Psoas muscle (tissue), 8 donors: Measurements from ENCODE around the gene RUNX2. TPM values are rescaled to one million over a fixed set of nuclear protein-coding genes. Genes with fewer than 3 reads are reported as not detected.

ENCODE experiments used
- ATAC-seq, 4 donors: fragments of 200-7000 bp; cut with Tn5 transposase; one replicate each; pipeline ENCODE4 v1.9.1; 2020; ENCODE audit warnings: moderate library complexity in 3 of 4, mild to moderate bottlenecking in 2 of 4
- DNase-seq, 2 donors: peaks; one replicate each; pipeline ENCODE4 v3.0.0-alpha.2; 2020
- H3K27ac ChIP-seq: fragments of 200-600 bp; one replicate; pipeline ENCODE4 v1.8.0; 2022
- H3K27me3 ChIP-seq, 3 donors: fragments of 200-600 bp in 1 of 3; one replicate each; pipeline versions ENCODE4 v1.6.1 to v1.8.0; 2013 to 2022; ENCODE audit warnings: low read length in 2 of 3, mild to moderate bottlenecking in 2 of 3, moderate library complexity in 1 of 3; ENCODE audit not compliant: insufficient read depth in 3 of 3
- H3K36me3 ChIP-seq, 2 donors: fragments of 200-600 bp in 1 of 2; one replicate each; pipeline versions ENCODE4 v1.6.1 to v1.8.0; 2013 to 2022; ENCODE audit warnings: low read depth in 1 of 2, mild to moderate bottlenecking in 1 of 2, moderate library complexity in 1 of 2; ENCODE audit not compliant: insufficient read depth in 1 of 2
- H3K4me1 ChIP-seq: fragments of 200-600 bp; one replicate; pipeline ENCODE4 v1.8.0; 2022
- H3K4me3 ChIP-seq: fragments of 200-600 bp; one replicate; pipeline ENCODE4 v1.8.0; 2022; ENCODE audit warnings: mild to moderate bottlenecking
- H3K9me3 ChIP-seq: fragments of 200-600 bp; one replicate; pipeline ENCODE4 v1.8.0; 2022
- CTCF ChIP-seq: fragments of 200-600 bp; IDR thresholded peaks from one replicate; pipeline ENCODE4 v1.8.0; 2022; ENCODE audit warnings: antibody characterized with exemption
- WGBS, 3 donors: extraction: QIAGEN DNeasy Blood & Tissue Kit; methylation state at CpG; one replicate each; pipeline versions ENCODE4 v1.1.6 to v1.1.7; 2013; 5-methylcytosine and 5-hydroxymethylcytosine counted together
- intact Hi-C, 2 donors: fragments of 100-400 bp; cut with DNase I; formaldehyde crosslinking; loops; one replicate each; pipeline versions ENCODE4 v1.11.0 to v1.14.2; 2022
- polyA plus RNA-seq, 3 donors: library from polyadenylated mRNA; stranded (reverse); fragments of 200-250 nt; gene quantifications; one replicate each; pipeline ENCODE4 v1.2.3, GENCODE V29; 2013
- total RNA-seq, 4 donors: library from RNA; stranded (reverse); fragmentation: NEBNext Ultra II Directional in 2 of 4; extraction: Animal tissue kit (Norgen Biotek cat#: 25700) in 2 of 4; gene quantifications; one replicate each; pipeline versions ENCODE4 v1.2.1 to v1.2.4, GENCODE V29; 2021 to 2023
- donor health status: healthy with polysubstance abuse.
- donor health status: DM: no; HTN: no; CAD: no; lungs with moderate emphysema.
- donor health status: Bipolar disorder and iron deficiency.
- donor health status: healthy.
- donor health status: DM: yes; HTN: yes; CAD: no.
- donor health status: DM: no; HTN: no; CAD: no.
- donor health status: DM: no; HTN: no; CAD: no.
- donor health status: DM: yes; HTN: yes; CAD: no.

Gene RUNX2
- total and polyA plus RNA-seq, 7 donors: 0.07 to 0.69 (median 0.21) TPM

GRCh38 chr6:45626087-45626891 is 298.2 kb downstream of the RUNX2 start:
- WGBS, 3 donors: 63 to 76% (median 68%) methylated on average over 5 of the region's 5 CpGs
- H3K27ac ChIP-seq: no peak overlapping the region
- H3K4me3 ChIP-seq: no peak overlapping the region
- H3K9me3 ChIP-seq: no peaks in the 10 kb centered on the region
- H3K36me3 ChIP-seq: no peaks in the 10 kb centered on the region
- no peaks in the 10 kb centered on the region for H3K4me1 ChIP-seq
- TF ChIP-seq CTCF: no peak
- ATAC-seq (no peak), DNase-seq (no peak)
- intact Hi-C loops: no loop called here
- no peaks in the 10 kb centered on the region for H3K27me3 ChIP-seq

GRCh38 chr6:45630314-45630713 is 302.2 kb downstream of the RUNX2 start:
- Histone ChIP-seq H3K27ac (no peak overlapping the region), H3K4me3 (no peak overlapping the region), H3K36me3 (no peaks in the 10 kb centered on the region), H3K4me1 (no peaks in the 10 kb centered on the region), H3K9me3 (no peaks in the 10 kb centered on the region), H3K27me3 (no peaks in the 10 kb centered on the region)
- intact Hi-C loops: no loop called here
- ATAC-seq (no peak), DNase-seq (no peak)
- 55 to 77% (median 73%) methylated on average over 2 of the region's 2 CpGs for WGBS, 3 donors
- TF ChIP-seq CTCF: no peak

- H3K27me3 ChIP-seq: no peaks in the 10 kb centered on the region
- no peak for TF ChIP-seq CTCF
- ATAC-seq: no peak
- no peaks in the 10 kb centered on the region for H3K9me3 ChIP-seq
- H3K4me1 ChIP-seq: no peaks in the 10 kb centered on the region
- no peak overlapping the region for H3K4me3 ChIP-seq
- no peak for DNase-seq
- H3K36me3 ChIP-seq: no peaks in the 10 kb centered on the region
- H3K27ac ChIP-seq: no peak overlapping the region
- intact Hi-C loops: no loop called here
- WGBS, 3 donors: 72 to 73% (median 73%) methylated on average over 4 of the region's 4 CpGs
These were observed 302.7 kb downstream of the RUNX2 start for GRCh38 chr6:45630801-45631200.

GRCh38 chr6:45631396-45631795 is 303.3 kb downstream of the RUNX2 start:
- TF ChIP-seq CTCF: no peak
- intact Hi-C loops: no loop called here
- no peaks in the 10 kb centered on the region for H3K36me3 ChIP-seq
- H3K27me3 ChIP-seq: no peaks in the 10 kb centered on the region
- H3K4me1 ChIP-seq: no peaks in the 10 kb centered on the region
- no peaks in the 10 kb centered on the region for H3K9me3 ChIP-seq
- no peak overlapping the region for H3K4me3 ChIP-seq
- no peak overlapping the region for H3K27ac ChIP-seq
- DNase-seq: no peak
- no peak for ATAC-seq
- 79 to 87% (median 85%) methylated on average over 3 of the region's 3 CpGs for WGBS, 3 donors
